ENCODE measurements around the gene A2ML1. TPM values are rescaled to one million over a fixed set of nuclear protein-coding genes. Genes with fewer than 3 reads are reported as not detected.
"Not testable (repeated sequence)": the region's sequence is repeated elsewhere in the genome, so short reads cannot be mapped to it uniquely, and the experiment has no call there.

The A2ML1 gene
- total RNA-seq (2014; rRNA removed; shearing (Covaris generic)), result not detected in 2 replicates

GRCh38 chr12:8822298-8822697 lies at the start of gene A2ML1:
A2ML1 (plus strand) TSS chr12:8822621; CDS start chr12:8822652, 31 bp downstream.
- no peak for DNase-seq
- Histone ChIP-seq H3K4me3 (no peak within 1 kb of the TSS), H3K9me3 (replicated peaks) (no peaks in the 10 kb centered on the region; the same call in 1 of the 2 replicates), H3K4me1 (0 out of 2 replicates have a peak, but pooled peaks cover 3% of the 10 kb centered on the region), H3K36me3 (no peaks in the 10 kb centered on the region), H3K27ac (no peak within 1 kb of the TSS), H3K27me3 (peaks cover 5% of the 10 kb centered on the region; the same call in 1 of the 2 replicates)

GRCh38 chr12:8773461-8773860 lies 49.0 kb upstream of the A2ML1 start:
- Histone ChIP-seq H3K36me3 (peaks cover 28% of the 10 kb centered on the region), H3K27me3 (no peaks in the 10 kb centered on the region), H3K9me3 (replicated peaks) (no peaks in the 10 kb centered on the region), H3K27ac (no peak overlapping the region), H3K4me3 (no peak overlapping the region), H3K4me1 (no peaks in the 10 kb centered on the region)
- no peak for DNase-seq

- no peaks in the 10 kb centered on the region for H3K9me3 ChIP-seq (replicated peaks)
- no peak overlapping the region for H3K27ac ChIP-seq
- no peak overlapping the region for H3K4me3 ChIP-seq
- no peak for DNase-seq
- H3K36me3 ChIP-seq, result peaks cover 28% of the 10 kb centered on the region
- H3K27me3 ChIP-seq, result no peaks in the 10 kb centered on the region
- no peaks in the 10 kb centered on the region for H3K4me1 ChIP-seq
Measured at GRCh38 chr12:8779281-8779680, 43.1 kb upstream of the A2ML1 start.

GRCh38 chr12:8779862-8780261 lies 42.6 kb upstream of the A2ML1 start:
- H3K4me3 ChIP-seq, result no peak overlapping the region
- peaks cover 3% of the 10 kb centered on the region; the same call in 1 of the 2 replicates for H3K9me3 ChIP-seq (replicated peaks)
- peaks cover 22% of the 10 kb centered on the region; the same call in 1 of the 2 replicates for H3K36me3 ChIP-seq
- no peaks in the 10 kb centered on the region for H3K27me3 ChIP-seq
- no peak for DNase-seq
- H3K27ac ChIP-seq, result no peak overlapping the region
- H3K4me1 ChIP-seq, result no peaks in the 10 kb centered on the region

- H3K4me3 ChIP-seq, result no peak overlapping the region
- H3K36me3 ChIP-seq, result peaks cover 22% of the 10 kb centered on the region; the same call in 1 of the 2 replicates
- no peaks in the 10 kb centered on the region for H3K27me3 ChIP-seq
- no peak overlapping the region for H3K27ac ChIP-seq
- H3K9me3 ChIP-seq (replicated peaks), result peaks cover 3% of the 10 kb centered on the region; the same call in 1 of the 2 replicates
- no peaks in the 10 kb centered on the region for H3K4me1 ChIP-seq
- no peak for DNase-seq
Measured at GRCh38 chr12:8780389-8780788, 42.0 kb upstream of the A2ML1 start.

- H3K27me3 ChIP-seq, result no peaks in the 10 kb centered on the region
- H3K9me3 ChIP-seq (replicated peaks), result peaks cover 3% of the 10 kb centered on the region; the same call in 1 of the 2 replicates
- no peaks in the 10 kb centered on the region for H3K4me1 ChIP-seq
- no peak overlapping the region for H3K27ac ChIP-seq
- DNase-seq, result no peak
- H3K36me3 ChIP-seq, result peaks cover 13% of the 10 kb centered on the region; the same call in 1 of the 2 replicates
- H3K4me3 ChIP-seq, result no peak overlapping the region
Measured at GRCh38 chr12:8781381-8782127, 40.9 kb upstream of the A2ML1 start.

- no peaks in the 10 kb centered on the region for H3K27me3 ChIP-seq
- H3K36me3 ChIP-seq, result peaks cover 10% of the 10 kb centered on the region; the same call in 1 of the 2 replicates
- no peak overlapping the region for H3K27ac ChIP-seq
- H3K9me3 ChIP-seq (replicated peaks), result peaks cover 3% of the 10 kb centered on the region; the same call in 1 of the 2 replicates
- H3K4me3 ChIP-seq, result no peak overlapping the region
- DNase-seq, result no peak
- no peaks in the 10 kb centered on the region for H3K4me1 ChIP-seq
Measured at GRCh38 chr12:8784290-8784888, 38.0 kb upstream of the A2ML1 start.

GRCh38 chr12:8785499-8785898 lies 36.9 kb upstream of the A2ML1 start:
- H3K27ac ChIP-seq, result no peak overlapping the region
- peaks cover 10% of the 10 kb centered on the region; the same call in 1 of the 2 replicates for H3K36me3 ChIP-seq
- H3K9me3 ChIP-seq (replicated peaks), result peaks cover 3% of the 10 kb centered on the region; the same call in 1 of the 2 replicates
- no peak overlapping the region for H3K4me3 ChIP-seq
- no peaks in the 10 kb centered on the region for H3K27me3 ChIP-seq
- H3K4me1 ChIP-seq, result no peaks in the 10 kb centered on the region
- DNase-seq, result no peak

- not testable (repeated sequence) for DNase-seq; H3K4me3 ChIP-seq; H3K36me3 ChIP-seq; H3K4me1 ChIP-seq; H3K27me3 ChIP-seq; H3K9me3 ChIP-seq (replicated peaks); H3K27ac ChIP-seq
Measured at GRCh38 chr12:8787206-8787605, 35.2 kb upstream of the A2ML1 start.

GRCh38 chr12:8788706-8789105 lies 33.7 kb upstream of the A2ML1 start:
- DNase-seq, H3K27ac ChIP-seq: not testable (repeated sequence)

GRCh38 chr12:8789341-8790013 lies 32.9 kb upstream of the A2ML1 start:
- not testable (repeated sequence) for H3K36me3 ChIP-seq; H3K27me3 ChIP-seq; H3K9me3 ChIP-seq (replicated peaks); H3K4me3 ChIP-seq; DNase-seq; H3K27ac ChIP-seq; H3K4me1 ChIP-seq

More at GRCh38 chr12:8788706-8789105, 33.7 kb upstream of the A2ML1 start:
- not testable (repeated sequence) for H3K36me3 ChIP-seq; H3K27me3 ChIP-seq; H3K4me1 ChIP-seq; H3K4me3 ChIP-seq; H3K9me3 ChIP-seq (replicated peaks)

GRCh38 chr12:8793226-8793625 lies 29.2 kb upstream of the A2ML1 start:
- not testable (repeated sequence) for H3K4me3 ChIP-seq; H3K4me1 ChIP-seq; H3K27ac ChIP-seq; H3K9me3 ChIP-seq (replicated peaks); H3K27me3 ChIP-seq; DNase-seq; H3K36me3 ChIP-seq

- DNase-seq; H3K27ac ChIP-seq; H3K36me3 ChIP-seq; H3K9me3 ChIP-seq (replicated peaks); H3K4me3 ChIP-seq; H3K27me3 ChIP-seq; H3K4me1 ChIP-seq: not testable (repeated sequence)
Measured at GRCh38 chr12:8794611-8795010, 27.8 kb upstream of the A2ML1 start.

- no peak overlapping the region for H3K4me3 ChIP-seq
- DNase-seq, result no peak
- H3K27me3 ChIP-seq, result no peaks in the 10 kb centered on the region
- H3K4me1 ChIP-seq, result no peaks in the 10 kb centered on the region
- H3K9me3 ChIP-seq (replicated peaks), result no peaks in the 10 kb centered on the region
- no peaks in the 10 kb centered on the region for H3K36me3 ChIP-seq
- H3K27ac ChIP-seq, result no peak overlapping the region
Measured at GRCh38 chr12:8796831-8797626, 25.4 kb upstream of the A2ML1 start.
